ENCODE data around the gene HIVEP3.

The HIVEP3 gene

DNA sequence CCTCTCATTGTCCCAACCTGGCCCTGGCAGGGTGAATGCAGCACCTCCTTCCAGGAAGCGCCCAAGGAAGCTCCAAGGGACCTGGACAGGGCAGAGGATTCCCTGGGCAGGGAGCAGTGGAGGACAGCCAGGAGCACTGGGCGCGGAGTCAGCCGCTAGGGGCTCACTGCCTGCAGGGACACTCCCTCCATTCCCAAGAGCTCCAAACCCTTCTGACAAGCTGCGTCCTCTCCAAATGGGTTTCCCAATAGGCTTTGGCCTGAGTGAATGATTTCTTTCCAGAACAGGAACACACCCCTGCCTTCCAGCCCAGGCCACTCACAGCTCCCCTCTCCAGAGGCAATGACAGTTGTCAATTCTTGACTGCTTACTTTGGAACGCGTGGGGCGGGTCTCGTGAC, 305.8 kb downstream of the HIVEP3 start:
- H3K27me3 ChIP-seq (replicated peaks; ENCODE audit: insufficient read depth, low read length): no peaks in the 10 kb centered on the region
- no peaks in the 10 kb centered on the region for H4K20me1 ChIP-seq (ENCODE audit: insufficient read depth, low read length)
- no peaks in the 10 kb centered on the region for H3K36me3 ChIP-seq (replicated peaks; ENCODE audit: insufficient read depth, low read length)
- no peak overlapping the region for H3K4me3 ChIP-seq (ENCODE audit: low read length)
- no peak for TF ChIP-seq EZH2phosphoT487 (IDR thresholded peaks at IDR 0.05; ENCODE audit: low read length)
- TF ChIP-seq, protein P1, sequence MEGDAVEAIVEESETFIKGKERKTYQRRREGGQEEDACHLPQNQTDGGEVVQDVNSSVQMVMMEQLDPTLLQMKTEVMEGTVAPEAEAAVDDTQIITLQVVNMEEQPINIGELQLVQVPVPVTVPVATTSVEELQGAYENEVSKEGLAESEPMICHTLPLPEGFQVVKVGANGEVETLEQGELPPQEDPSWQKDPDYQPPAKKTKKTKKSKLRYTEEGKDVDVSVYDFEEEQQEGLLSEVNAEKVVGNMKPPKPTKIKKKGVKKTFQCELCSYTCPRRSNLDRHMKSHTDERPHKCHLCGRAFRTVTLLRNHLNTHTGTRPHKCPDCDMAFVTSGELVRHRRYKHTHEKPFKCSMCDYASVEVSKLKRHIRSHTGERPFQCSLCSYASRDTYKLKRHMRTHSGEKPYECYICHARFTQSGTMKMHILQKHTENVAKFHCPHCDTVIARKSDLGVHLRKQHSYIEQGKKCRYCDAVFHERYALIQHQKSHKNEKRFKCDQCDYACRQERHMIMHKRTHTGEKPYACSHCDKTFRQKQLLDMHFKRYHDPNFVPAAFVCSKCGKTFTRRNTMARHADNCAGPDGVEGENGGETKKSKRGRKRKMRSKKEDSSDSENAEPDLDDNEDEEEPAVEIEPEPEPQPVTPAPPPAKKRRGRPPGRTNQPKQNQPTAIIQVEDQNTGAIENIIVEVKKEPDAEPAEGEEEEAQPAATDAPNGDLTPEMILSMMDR (IDR thresholded peaks at IDR 0.05; ENCODE audit: low read length): no peak
- no peak for TF ChIP-seq EZH2 (optimal IDR thresholded peaks at IDR 0.05; ENCODE audit: low read depth, low read length)
- H3K9me3 ChIP-seq (replicated peaks; ENCODE audit: insufficient read depth, low read length): no peaks in the 10 kb centered on the region
- no peaks in the 10 kb centered on the region for H3K79me2 ChIP-seq (ENCODE audit: low read length)
- peaks cover 4% of the 10 kb centered on the region for H3K4me1 ChIP-seq (ENCODE audit: low read length)
- H3F3A ChIP-seq (ENCODE audit: insufficient read depth, low read length): no peaks in the 10 kb centered on the region
- H3K9ac ChIP-seq (ENCODE audit: low read length): no peak overlapping the region
- no peak overlapping the region for H3K4me2 ChIP-seq (ENCODE audit: low read depth, low read length)
- no peak overlapping the region for H2AFZ ChIP-seq (ENCODE audit: low read length)
- no peak overlapping the region for H3K27ac ChIP-seq (ENCODE audit: low read length)
- no peak for DNase-seq
- no peaks in the 10 kb centered on the region for H3K9me2 ChIP-seq (replicated peaks; ENCODE audit: insufficient read depth, low read length)

DNA sequence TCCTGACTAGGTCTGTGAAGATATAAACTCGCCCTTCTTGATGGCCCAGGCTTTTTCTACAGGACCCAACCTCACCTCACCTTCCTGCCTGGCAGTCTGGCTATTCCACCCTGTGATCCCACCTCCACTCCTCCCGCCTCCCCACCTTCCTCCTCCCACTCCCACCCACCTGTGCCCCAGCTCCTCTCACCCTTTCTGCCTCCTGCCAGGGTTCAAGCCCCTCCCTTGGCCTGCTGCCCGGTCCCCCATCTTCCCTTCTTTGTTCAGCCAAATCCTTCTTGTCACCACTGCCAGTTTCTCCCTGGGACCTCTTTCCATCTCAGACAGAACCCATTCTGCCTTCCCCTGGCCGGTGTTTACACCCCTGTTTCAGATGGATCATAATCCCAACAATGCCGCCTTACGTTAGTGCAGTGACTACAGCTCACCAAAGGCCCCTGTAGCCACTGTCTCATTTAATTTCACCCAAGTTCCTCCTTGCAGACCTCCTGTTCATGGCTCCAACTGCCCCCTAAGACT, 306.7 kb downstream of the HIVEP3 start:
- no peak overlapping the region for H2AFZ ChIP-seq (ENCODE audit: low read length)
- no peak for TF ChIP-seq EZH2 (optimal IDR thresholded peaks at IDR 0.05; ENCODE audit: low read depth, low read length)
- TF ChIP-seq, protein P1 (IDR thresholded peaks at IDR 0.05; ENCODE audit: low read length): no peak
- no peak for TF ChIP-seq EZH2phosphoT487 (IDR thresholded peaks at IDR 0.05; ENCODE audit: low read length)
- H4K20me1 ChIP-seq (ENCODE audit: insufficient read depth, low read length): no peaks in the 10 kb centered on the region
- H3F3A ChIP-seq (ENCODE audit: insufficient read depth, low read length): no peaks in the 10 kb centered on the region
- no peak overlapping the region for H3K4me2 ChIP-seq (ENCODE audit: low read depth, low read length)
- no peak overlapping the region for H3K9ac ChIP-seq (ENCODE audit: low read length)
- H3K4me1 ChIP-seq (ENCODE audit: low read length): peaks cover 4% of the 10 kb centered on the region
- H3K36me3 ChIP-seq (replicated peaks; ENCODE audit: insufficient read depth, low read length): no peaks in the 10 kb centered on the region
- H3K27me3 ChIP-seq (replicated peaks; ENCODE audit: insufficient read depth, low read length): no peaks in the 10 kb centered on the region
- H3K9me3 ChIP-seq (replicated peaks; ENCODE audit: insufficient read depth, low read length): no peaks in the 10 kb centered on the region
- H3K4me3 ChIP-seq (ENCODE audit: low read length): no peak overlapping the region
- no peaks in the 10 kb centered on the region for H3K9me2 ChIP-seq (replicated peaks; ENCODE audit: insufficient read depth, low read length)
- H3K79me2 ChIP-seq (ENCODE audit: low read length): no peaks in the 10 kb centered on the region
- H3K27ac ChIP-seq (ENCODE audit: low read length): no peak overlapping the region
- no peak for DNase-seq

DNA sequence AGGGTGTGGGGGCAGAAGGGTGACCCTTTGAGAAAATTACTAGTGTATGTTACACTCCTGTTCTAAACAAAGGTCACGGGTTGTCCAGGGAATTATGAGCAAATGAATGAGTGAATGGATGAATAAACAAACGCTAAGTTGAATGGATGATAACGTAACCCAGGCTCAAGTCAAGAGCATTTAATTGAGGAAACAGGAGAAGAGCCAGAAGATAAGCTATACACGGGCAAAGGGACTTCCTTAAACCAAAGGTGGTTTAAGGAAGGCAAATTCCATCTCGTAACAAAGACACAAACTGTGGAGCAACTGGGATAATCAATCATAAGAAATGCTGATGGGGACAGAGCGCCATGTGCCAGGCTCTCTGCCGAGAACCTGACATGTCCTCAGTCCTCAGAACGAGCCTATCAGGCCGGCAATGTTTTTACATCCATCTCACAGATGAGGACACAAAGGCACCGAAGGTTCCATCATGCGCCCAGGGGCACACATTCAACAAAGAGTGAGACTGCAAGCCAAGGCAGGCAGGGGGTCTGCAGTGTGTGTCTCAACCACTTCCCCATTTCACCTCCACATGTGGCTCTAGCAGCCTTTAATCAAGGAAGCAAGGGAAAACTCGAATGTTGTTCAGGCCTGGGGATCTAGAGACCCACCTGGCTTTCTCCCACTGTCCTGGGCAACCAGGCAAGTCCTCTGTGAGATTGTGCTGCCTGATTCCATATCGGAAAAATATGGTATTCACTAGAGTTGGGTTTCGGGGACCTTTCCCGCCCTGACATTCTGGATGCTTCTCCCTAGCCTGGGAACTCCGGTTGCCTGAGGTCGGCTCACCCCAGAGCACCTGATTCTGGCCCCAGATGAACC, 307.4 kb downstream of the HIVEP3 start:
- Histone ChIP-seq H2AFZ (ENCODE audit: low read length) (no peak overlapping the region), H3K4me3 (ENCODE audit: low read length) (no peak overlapping the region), H3K9me3 (replicated peaks; ENCODE audit: insufficient read depth, low read length) (no peaks in the 10 kb centered on the region), H3K27ac (ENCODE audit: low read length) (no peak overlapping the region), H3K36me3 (replicated peaks; ENCODE audit: insufficient read depth, low read length) (no peaks in the 10 kb centered on the region), H3K4me2 (ENCODE audit: low read depth, low read length) (no peak overlapping the region), H3K9ac (ENCODE audit: low read length) (no peak overlapping the region), H3K9me2 (replicated peaks; ENCODE audit: insufficient read depth, low read length) (no peaks in the 10 kb centered on the region), H3K79me2 (ENCODE audit: low read length) (no peaks in the 10 kb centered on the region), H3F3A (ENCODE audit: insufficient read depth, low read length) (no peaks in the 10 kb centered on the region), H3K27me3 (replicated peaks; ENCODE audit: insufficient read depth, low read length) (no peaks in the 10 kb centered on the region), H4K20me1 (ENCODE audit: insufficient read depth, low read length) (no peaks in the 10 kb centered on the region), H3K4me1 (ENCODE audit: low read length) (peaks cover 4% of the 10 kb centered on the region)
- DNase-seq: no peak
- TF ChIP-seq EZH2phosphoT487 (IDR thresholded peaks at IDR 0.05; ENCODE audit: low read length) (no peak), EZH2 (optimal IDR thresholded peaks at IDR 0.05; ENCODE audit: low read depth, low read length) (no peak)
- TF ChIP-seq, protein P1 (IDR thresholded peaks at IDR 0.05; ENCODE audit: low read length): no peak
